Measurements from ENCODE around the gene TMEM80. TPM values are rescaled to one million over a fixed set of nuclear protein-coding genes. Genes with fewer than 3 reads are reported as not detected.

Gene TMEM80
- total RNA-seq, 4 donors from 2014 or later, result 3.2 to 22.3 (median 14.3) TPM

- no peaks in the 10 kb centered on the region for H3K9me3 ChIP-seq
- intact Hi-C loops (cut with DNase I; ENCODE audit: low total_unique reads), result no loop called here
- no peak for TF ChIP-seq POLR2A (IDR thresholded peaks at IDR 0.05)
- no peak for TF ChIP-seq CTCF (IDR thresholded peaks at IDR 0.05 in 4 of 5, conservative IDR thresholded peaks at IDR 0.05 in 1 of 5)
- DNase-seq (no peak), ATAC-seq (peak in 1 of 2 donors; percentile 79)
- H3K27me3 ChIP-seq, result peaks cover 48 to 65% (median 63%) of the 10 kb centered on the region in 3 donors
- peaks cover 4 to 15% of the 10 kb centered on the region in 2 donors for H3K4me1 ChIP-seq
- H3K27ac ChIP-seq, result no peak overlapping the region
- H3K36me3 ChIP-seq, result no peaks in the 10 kb centered on the region
- H3K4me3 ChIP-seq, result peak overlapping the region in 2 of 4 donors; percentile 14 to 51
- in situ Hi-C loops (cut with MboI; ENCODE audit: low sequenced_read_pairs in 4 of 4), result loop anchor here in 3 of 4 donors (25.0 kb wide), 1 partner anchor 158 kb away; the partner anchor contains the start of genes LMNTD2 (in 3 of the 3) and RASSF7 (in 3 of the 3)
Measured at GRCh38 chr11:720642-721246, 25.1 kb downstream of the TMEM80 start.

DNA sequence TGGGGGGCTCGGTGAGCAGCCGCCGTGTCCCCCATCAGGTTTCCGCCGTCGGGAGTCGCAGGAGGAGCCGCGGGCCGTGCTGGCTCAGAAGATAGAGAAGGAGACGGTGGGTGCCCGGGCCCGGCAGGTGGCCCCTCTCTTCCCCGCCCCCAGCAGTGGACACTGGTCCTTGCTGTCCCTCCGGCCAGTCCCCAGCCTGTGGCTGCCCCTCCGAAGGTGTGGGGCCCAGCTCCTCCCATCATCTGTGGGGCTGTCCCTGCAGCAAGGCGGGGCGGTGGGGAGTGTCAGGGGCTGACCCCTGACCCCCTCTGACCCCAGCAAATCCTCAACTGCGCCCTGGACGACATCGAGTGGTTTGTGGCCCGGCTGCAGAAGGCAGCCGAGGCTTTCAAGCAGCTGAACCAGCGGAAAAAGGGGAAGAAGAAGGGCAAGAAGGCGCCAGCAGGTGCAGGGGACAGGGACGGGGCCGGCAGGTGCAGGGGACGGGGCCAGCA is 25.7 kb downstream of the TMEM80 start:
- H3K36me3 ChIP-seq, result no peaks in the 10 kb centered on the region
- peaks cover 48 to 71% (median 68%) of the 10 kb centered on the region in 3 donors for H3K27me3 ChIP-seq
- TF ChIP-seq POLR2A (IDR thresholded peaks at IDR 0.05) (no peak), CTCF (IDR thresholded peaks at IDR 0.05 in 4 of 5, conservative IDR thresholded peaks at IDR 0.05 in 1 of 5) (no peak)
- H3K4me3 ChIP-seq, result peak overlapping the region in 1 of 4 donors; percentile 14
- H3K27ac ChIP-seq, result no peak overlapping the region
- ATAC-seq, result no peak
- H3K9me3 ChIP-seq, result no peaks in the 10 kb centered on the region
- in situ Hi-C loops (cut with MboI; ENCODE audit: low sequenced_read_pairs in 4 of 4) (loop anchor here in 3 of 4 donors (25.0 kb wide), 1 partner anchor 159 kb away; the partner anchor contains the start of genes LMNTD2 (in 3 of the 3) and RASSF7 (in 3 of the 3)), intact Hi-C loops (cut with DNase I; ENCODE audit: low total_unique reads) (no loop called here)
- peaks cover 4 to 21% of the 10 kb centered on the region in 2 donors for H3K4me1 ChIP-seq
- DNase-seq, result no peak

- H3K27me3 ChIP-seq, result peaks cover 52 to 76% (median 72%) of the 10 kb centered on the region in 3 donors
- DNase-seq, result no peak
- TF ChIP-seq POLR2A (IDR thresholded peaks at IDR 0.05), result no peak
- no peak for TF ChIP-seq CTCF (IDR thresholded peaks at IDR 0.05 in 4 of 5, conservative IDR thresholded peaks at IDR 0.05 in 1 of 5)
- peaks cover 4 to 21% of the 10 kb centered on the region in 2 donors for H3K4me1 ChIP-seq
- peak overlapping the region in 1 of 4 donors; percentile 6 for H3K4me3 ChIP-seq
- no peak overlapping the region for H3K27ac ChIP-seq
- no peaks in the 10 kb centered on the region for H3K9me3 ChIP-seq
- H3K36me3 ChIP-seq, result no peaks in the 10 kb centered on the region
- in situ Hi-C loops (cut with MboI; ENCODE audit: low sequenced_read_pairs in 4 of 4), result loop anchor here in 3 of 4 donors (25.0 kb wide), 1 partner anchor 160 kb away; the partner anchor contains the start of genes LMNTD2 (in 3 of the 3) and RASSF7 (in 3 of the 3)
- intact Hi-C loops (cut with DNase I; ENCODE audit: low total_unique reads), result no loop called here
- ATAC-seq, result no peak
Measured at GRCh38 chr11:721741-722345, 26.2 kb downstream of the TMEM80 start.

GRCh38 chr11:722346-722811 is 26.8 kb downstream of the TMEM80 start:
- ATAC-seq, result no peak
- no peak for TF ChIP-seq CTCF (IDR thresholded peaks at IDR 0.05 in 4 of 5, conservative IDR thresholded peaks at IDR 0.05 in 1 of 5)
- TF ChIP-seq POLR2A (IDR thresholded peaks at IDR 0.05), result no peak
- Histone ChIP-seq H3K27me3 (peaks cover 55 to 78% (median 77%) of the 10 kb centered on the region in 3 donors), H3K9me3 (no peaks in the 10 kb centered on the region), H3K27ac (no peak overlapping the region), H3K4me3 (no peak overlapping the region), H3K36me3 (no peaks in the 10 kb centered on the region), H3K4me1 (peaks cover 4 to 21% of the 10 kb centered on the region in 2 donors)
- in situ Hi-C loops (cut with MboI; ENCODE audit: low sequenced_read_pairs in 4 of 4) (loop anchor here in 3 of 4 donors (25.0 kb wide), 1 partner anchor 160 kb away; the partner anchor contains the start of genes LMNTD2 (in 3 of the 3) and RASSF7 (in 3 of the 3)), intact Hi-C loops (cut with DNase I; ENCODE audit: low total_unique reads) (no loop called here)
- DNase-seq, result no peak
